ENCODE measurements around the gene IFNK.

The IFNK gene

GRCh38 chr9:27483576-27483975, 40.5 kb upstream of the IFNK start:
- in situ Hi-C loops (cut with MboI; ENCODE audit: low pct_unique_long_range_greater_than_20kb, low sequenced_read_pairs, unreplicated experiment): no loop called here
- no peak for DNase-seq (ENCODE audit: low spot score)
- no peak for TF ChIP-seq CTCF (IDR thresholded peaks at IDR 0.05; ENCODE audit: extremely low read depth, insufficient read depth, missing control alignments)

- no peak for TF ChIP-seq CTCF (IDR thresholded peaks at IDR 0.05; ENCODE audit: extremely low read depth, insufficient read depth, missing control alignments)
- in situ Hi-C loops (cut with MboI; ENCODE audit: low pct_unique_long_range_greater_than_20kb, low sequenced_read_pairs, unreplicated experiment): no loop called here
- no peak for DNase-seq (ENCODE audit: low spot score)
Observed at GRCh38 chr9:27485158-27485557, 38.9 kb upstream of the IFNK start.

- TF ChIP-seq CTCF (IDR thresholded peaks at IDR 0.05; ENCODE audit: extremely low read depth, insufficient read depth, missing control alignments): no peak
- in situ Hi-C loops (cut with MboI; ENCODE audit: low pct_unique_long_range_greater_than_20kb, low sequenced_read_pairs, unreplicated experiment): no loop called here
- no peak for DNase-seq (ENCODE audit: low spot score)
Observed at GRCh38 chr9:27487128-27487640, 36.9 kb upstream of the IFNK start.

GRCh38 chr9:27487927-27488326, 36.2 kb upstream of the IFNK start:
- no peak for TF ChIP-seq CTCF (IDR thresholded peaks at IDR 0.05; ENCODE audit: extremely low read depth, insufficient read depth, missing control alignments)
- no peak for DNase-seq (ENCODE audit: low spot score)
- in situ Hi-C loops (cut with MboI; ENCODE audit: low pct_unique_long_range_greater_than_20kb, low sequenced_read_pairs, unreplicated experiment): no loop called here

- peak; percentile 57 for DNase-seq (ENCODE audit: low spot score)
- TF ChIP-seq CTCF (IDR thresholded peaks at IDR 0.05; ENCODE audit: extremely low read depth, insufficient read depth, missing control alignments): no peak
- in situ Hi-C loops (cut with MboI; ENCODE audit: low pct_unique_long_range_greater_than_20kb, low sequenced_read_pairs, unreplicated experiment): no loop called here
Observed at GRCh38 chr9:27489087-27489876, 34.8 kb upstream of the IFNK start.

GRCh38 chr9:27491154-27491553, 32.9 kb upstream of the IFNK start:
- DNase-seq (ENCODE audit: low spot score): no peak
- in situ Hi-C loops (cut with MboI; ENCODE audit: low pct_unique_long_range_greater_than_20kb, low sequenced_read_pairs, unreplicated experiment): no loop called here
- TF ChIP-seq CTCF (IDR thresholded peaks at IDR 0.05; ENCODE audit: extremely low read depth, insufficient read depth, missing control alignments): no peak

Data from GM13977 (cell line).